ENCODE data around the gene ZDHHC7.

The ZDHHC7 gene

DNA sequence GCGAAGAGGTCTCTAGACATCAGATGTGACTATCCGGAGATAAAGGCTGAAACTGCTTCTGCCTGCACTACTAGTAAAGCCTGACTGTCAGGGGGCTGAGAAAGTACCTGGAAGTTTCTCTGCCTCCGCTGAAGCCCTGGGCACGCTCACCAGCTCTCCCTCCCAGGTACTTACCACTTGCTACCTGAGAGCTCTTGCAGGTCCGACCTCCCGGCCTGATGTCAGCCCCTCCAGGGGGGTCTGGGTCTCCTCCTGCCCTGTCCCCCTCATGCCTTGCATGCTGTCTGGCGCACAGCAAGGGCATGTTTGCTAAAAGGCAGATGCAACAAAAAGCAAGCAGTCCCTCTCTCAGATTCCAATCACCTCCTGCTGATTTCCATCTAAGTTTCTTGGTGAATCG, 17.4 kb downstream of the ZDHHC7 start:
- DNase-seq (ENCODE audit: low spot score): no peak

DNA sequence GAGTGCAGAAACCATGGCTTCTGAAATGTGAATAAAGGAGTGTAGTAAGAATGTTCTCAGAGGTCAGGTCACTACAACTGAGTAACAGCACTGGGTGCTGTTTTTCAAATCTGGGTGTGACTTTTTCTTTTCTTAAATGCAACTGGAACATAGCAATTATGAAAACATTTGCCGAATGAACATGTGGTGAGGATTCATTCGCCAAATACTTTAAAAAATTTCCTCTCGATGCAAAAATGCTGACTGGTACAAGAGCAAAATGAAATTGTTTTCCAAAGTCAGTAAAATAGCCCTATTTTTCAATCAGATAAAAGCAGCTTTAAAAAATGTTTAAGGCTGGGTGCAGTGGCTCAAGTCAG, 18.6 kb downstream of the ZDHHC7 start:
- no peak for DNase-seq (ENCODE audit: low spot score)

DNA sequence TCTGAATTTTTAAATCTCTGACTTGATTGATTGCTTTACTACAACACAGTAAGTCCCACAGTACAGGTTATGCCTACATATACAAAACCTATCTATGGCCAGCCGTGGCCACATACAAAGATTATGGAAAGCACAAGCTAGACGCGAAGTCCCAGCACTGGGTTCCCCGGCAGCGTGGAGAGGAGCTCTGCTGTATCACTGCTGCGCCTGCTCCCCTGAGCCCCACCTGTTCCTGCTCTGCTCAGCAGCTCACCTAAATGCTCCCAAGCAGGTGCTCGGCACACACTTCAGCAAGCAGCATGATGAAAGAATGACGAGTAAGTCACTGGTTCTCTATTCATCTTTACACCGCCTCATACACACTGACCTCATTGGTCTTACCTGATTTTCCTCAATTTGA, 20.6 kb downstream of the ZDHHC7 start:
- DNase-seq (ENCODE audit: low spot score): peak; percentile 59

DNA sequence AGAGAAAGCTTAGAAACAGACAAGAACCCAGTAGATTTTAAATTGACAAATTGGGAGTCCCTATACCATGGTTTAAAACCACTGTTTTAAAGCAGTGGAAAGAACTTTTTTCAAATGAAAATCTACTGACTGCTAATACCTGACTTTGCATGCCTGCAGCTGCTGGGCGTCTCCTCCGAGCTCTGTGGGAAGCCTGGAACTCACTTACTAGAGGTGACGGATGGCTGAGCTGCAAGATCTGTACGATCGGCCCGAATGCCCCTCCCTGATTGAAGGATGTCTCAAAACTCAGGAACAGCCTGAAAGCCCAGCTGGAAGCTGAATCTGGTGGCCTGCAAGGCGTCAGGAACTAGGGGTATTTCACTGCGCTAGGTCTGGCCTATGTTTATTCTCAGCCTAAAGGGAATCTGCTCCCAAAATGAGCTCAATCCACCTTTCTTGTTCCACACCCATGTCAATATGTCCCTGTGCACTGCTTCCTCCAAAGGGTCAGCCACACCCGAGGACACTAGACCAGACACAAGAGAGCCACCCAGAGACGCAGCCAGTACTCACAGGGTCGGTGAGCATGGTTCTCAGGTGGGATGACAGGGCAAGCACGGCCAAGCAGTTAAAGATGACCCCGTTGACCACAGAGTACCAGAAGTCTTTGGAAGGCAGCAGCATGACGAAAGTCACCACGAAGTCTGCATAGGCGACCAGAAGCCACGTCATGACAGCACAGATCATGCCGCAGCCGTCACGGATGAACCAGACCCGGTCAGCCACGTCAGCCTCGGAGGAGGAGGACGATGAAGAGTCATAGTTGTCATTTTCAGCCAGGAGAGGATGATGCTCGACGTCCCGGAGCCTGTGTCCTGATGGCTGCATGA, 21.4 kb downstream of the ZDHHC7 start:
- DNase-seq (ENCODE audit: low spot score): no peak

DNA sequence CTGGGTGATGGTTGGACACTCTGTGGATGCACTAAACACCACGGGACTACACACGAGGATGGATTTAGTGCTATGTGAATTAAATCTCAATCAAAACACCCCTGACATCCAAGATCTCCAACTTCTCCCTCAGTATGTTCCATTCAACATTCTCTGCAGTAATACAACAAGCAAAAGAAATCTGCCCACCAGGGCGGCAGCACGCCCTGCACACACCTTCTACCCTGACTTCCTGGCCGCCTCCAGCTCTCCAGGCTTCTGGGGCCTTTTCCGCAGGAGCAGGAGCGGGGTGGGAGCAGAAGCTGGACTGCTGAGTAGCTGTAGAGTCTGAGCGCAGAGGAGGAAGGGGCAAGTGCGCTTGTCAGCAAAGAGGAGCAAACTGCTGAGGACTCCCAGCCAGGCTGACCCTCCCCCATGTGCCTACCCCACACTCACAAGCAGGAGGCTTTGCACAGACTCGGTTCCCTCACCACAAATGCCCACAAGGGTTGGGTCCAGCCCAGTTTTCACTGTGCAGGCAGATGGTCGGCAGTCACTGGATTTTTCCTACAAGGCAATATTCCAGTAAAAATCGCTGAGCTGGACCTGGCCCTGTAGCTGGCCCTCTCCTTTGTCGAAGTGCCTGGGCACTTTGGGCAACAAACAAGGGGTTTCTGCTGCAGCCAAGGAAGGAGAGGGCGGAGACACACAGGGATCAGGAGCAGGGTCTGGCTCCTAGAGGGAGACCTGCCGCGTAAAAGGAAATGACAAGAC, 22.8 kb downstream of the ZDHHC7 start:
- peak; percentile 95 for DNase-seq (ENCODE audit: low spot score)

DNA sequence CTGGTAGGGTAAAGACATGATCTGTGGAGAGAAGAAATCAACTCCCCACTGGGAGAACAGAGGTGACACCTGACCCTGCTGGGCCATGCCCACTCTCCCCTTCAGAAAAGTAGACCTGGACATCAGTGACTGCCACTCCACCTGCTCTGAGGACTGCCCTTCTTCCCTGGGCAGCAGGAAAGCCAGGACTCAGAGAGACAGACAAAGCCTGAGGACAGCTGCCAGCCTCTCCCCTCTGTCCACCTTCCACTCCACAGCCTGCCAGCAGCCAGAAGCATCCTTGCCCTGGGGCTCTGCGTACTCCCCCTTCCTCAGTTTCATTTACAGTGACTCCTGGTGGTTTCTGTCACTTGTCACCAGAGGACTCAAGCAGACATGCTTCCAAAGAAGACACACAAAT, 24.5 kb downstream of the ZDHHC7 start:
- no peak for DNase-seq (ENCODE audit: low spot score)

DNA sequence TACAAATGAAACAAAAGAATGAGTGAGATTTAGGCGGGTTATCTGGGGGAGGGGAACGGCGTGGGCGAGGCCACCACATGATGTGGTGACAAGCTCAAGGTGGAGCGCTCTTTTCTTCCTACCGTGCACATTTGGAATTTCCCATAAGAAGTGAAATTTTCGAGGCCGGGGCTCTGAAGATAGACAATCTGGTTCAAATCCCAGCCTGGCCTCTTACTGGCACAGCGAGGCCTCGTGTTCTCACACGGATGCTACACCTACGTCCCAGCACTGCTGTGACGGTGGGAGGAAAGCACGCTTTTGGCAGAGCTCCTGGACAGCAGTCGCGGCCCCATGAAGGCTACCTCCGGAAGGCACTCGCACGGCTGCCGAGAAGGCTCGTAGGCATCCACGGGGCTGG, 25.2 kb downstream of the ZDHHC7 start:
- no peak for DNase-seq (ENCODE audit: low spot score)

DNA sequence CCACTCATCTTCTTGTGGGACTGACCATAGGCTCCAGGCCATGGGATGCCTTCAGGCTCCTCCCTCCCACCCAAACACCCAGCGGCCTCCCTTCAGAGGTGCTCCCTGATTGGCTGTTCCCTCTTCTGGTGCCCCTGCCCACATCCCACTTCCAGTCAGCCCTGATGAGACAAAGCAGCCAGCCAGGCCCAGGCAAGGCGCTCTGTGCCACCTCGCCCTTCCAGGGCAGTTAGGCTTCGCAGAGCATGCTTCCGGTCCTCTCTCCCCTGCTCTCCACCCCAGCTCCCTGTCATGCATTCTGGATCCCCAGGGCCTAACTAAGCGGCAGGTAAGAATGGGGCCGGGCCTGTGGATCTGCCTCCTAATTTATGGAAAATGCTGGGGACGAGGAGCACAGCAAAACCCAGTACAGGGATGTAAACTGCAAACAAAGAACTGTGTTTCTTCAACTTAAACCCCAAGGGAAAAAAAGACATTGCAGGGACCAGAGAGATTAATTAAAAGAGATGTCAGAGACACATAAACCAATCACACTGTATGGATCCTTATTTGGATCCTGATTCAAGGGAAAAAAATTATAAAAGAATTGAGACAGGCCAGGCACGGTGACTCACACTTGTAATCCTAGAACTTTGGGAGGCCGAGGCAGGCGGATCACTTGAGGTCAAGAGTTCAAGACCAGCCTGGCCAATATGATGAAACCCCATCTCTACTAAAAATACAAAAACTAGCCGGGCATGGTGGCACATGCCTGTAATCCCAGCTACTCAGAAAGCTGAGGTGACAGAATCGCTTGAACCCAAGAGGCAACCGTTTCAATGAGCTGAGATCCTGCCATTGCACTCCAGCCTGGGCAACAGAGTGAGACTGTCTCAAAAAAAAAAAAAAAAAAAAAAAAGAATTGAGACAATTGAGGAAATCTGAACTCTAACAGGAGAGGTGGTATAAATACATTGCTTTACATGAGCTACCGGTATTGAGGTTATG, 26.0 kb downstream of the ZDHHC7 start:
- DNase-seq (ENCODE audit: low spot score): no peak

DNA sequence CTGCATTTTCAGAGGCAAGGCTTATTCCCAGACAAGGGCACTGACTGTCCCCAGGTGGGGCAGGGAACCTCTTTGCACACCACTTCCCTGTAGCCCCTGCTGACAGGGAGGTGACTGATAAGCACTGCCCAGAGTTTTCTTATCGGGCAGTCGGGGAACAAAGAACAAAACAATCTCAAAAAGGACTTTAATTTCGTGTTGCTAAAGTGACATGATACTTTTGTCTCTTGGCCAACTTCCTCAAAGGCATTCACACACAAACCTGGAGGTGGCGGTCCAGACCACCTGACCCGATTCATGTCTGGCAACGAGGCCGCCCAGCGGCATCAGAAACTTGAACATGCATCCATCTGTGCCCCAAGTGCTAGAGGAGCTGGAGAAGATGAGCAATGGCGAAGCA, 28.9 kb downstream of the ZDHHC7 start:
- peak; percentile 78 for DNase-seq (ENCODE audit: low spot score)

DNA sequence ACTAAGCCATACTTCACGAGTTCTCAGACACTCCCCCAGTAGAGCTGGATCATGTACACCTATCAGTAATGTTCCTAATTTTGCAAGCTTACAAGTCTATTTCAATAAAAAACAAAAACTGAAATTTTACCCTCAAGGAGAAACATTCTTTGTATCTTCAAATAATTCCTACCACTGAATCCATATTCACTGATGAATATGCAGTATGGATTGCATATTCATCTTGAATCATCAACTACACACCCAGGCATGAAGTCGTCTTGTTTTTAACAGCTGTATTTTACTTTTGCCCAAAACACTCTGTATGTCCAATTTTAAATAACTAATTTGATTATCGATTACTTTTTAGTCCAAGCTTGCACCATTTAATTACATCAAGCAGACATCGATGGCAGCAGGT, 31.8 kb downstream of the ZDHHC7 start:
- DNase-seq (ENCODE audit: low spot score): no peak

DNA sequence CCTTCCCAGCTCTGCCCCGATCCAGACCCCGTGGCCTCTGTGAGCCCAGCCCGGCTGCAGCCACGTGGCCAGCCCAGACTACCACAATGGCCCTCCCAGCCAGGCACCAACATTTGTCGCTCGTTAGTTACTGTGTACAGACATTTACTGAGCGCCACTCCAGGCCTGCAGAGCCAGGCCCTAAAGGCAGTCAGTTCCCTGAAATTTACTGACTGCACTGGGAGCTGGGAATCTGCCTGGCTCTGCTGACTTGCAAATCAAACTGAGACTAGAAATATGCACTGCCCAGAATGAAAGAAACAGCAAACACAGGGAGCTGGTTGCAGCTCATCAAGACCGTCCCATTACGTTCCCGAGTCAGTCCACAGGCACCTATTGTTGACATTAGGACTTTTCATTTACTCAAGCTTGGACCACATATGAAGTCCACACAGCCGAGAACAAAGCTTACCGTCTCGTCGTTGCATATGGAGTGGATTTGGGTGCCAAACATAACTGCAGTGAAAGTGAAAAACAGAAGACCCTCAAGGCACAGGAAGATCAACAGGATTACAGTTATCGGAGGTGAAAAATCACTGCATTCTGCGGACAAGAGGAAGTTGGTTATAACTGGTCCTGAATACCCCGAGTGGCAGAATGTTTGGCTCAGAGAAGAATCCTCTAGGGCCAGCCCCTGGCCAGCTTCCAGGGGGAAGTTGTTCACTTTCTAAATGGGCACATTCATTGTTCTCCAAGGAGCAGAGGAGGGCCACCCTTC, 34.5 kb downstream of the ZDHHC7 start:
- no peak for DNase-seq (ENCODE audit: low spot score)

DNA sequence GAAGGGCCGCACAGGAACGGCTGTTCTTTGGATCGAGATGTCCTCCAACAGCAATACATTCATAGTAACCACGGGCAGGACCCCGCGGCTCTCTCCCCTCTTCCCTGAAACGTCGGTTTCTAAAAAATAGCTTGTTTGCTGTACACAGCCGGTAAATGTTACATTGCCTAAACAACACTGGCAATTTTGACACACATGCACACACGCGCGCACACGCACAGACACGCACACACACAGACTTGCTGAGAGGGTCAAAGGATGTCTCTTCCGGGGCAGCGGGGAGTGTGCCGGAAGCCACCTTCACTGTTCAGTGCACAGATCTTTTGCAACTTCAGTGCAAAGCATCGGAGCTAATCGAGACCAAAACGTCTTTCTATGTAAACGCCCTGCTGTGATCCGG, 35.8 kb downstream of the ZDHHC7 start:
- no peak for DNase-seq (ENCODE audit: low spot score)

DNA sequence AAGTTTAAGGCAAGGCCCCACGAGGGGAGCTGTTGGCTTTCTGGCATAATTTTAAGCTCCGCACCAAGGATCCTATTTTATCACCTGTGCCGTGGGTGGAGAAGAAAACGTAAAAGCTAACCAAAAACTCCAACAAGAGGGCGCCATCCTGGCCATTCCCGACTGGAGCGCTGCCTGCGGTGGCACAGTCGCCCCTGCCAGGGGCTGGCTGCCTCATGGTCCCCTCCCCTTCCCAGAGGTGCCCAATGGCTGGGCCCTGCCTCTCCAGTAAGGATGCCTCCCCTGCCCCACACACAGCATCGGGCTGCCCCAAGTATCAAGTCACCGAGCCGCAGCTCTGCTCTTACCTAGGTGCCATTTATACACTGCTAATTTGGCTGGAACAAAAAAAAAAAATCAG, 36.3 kb downstream of the ZDHHC7 start:
- no peak for DNase-seq (ENCODE audit: low spot score)

DNA sequence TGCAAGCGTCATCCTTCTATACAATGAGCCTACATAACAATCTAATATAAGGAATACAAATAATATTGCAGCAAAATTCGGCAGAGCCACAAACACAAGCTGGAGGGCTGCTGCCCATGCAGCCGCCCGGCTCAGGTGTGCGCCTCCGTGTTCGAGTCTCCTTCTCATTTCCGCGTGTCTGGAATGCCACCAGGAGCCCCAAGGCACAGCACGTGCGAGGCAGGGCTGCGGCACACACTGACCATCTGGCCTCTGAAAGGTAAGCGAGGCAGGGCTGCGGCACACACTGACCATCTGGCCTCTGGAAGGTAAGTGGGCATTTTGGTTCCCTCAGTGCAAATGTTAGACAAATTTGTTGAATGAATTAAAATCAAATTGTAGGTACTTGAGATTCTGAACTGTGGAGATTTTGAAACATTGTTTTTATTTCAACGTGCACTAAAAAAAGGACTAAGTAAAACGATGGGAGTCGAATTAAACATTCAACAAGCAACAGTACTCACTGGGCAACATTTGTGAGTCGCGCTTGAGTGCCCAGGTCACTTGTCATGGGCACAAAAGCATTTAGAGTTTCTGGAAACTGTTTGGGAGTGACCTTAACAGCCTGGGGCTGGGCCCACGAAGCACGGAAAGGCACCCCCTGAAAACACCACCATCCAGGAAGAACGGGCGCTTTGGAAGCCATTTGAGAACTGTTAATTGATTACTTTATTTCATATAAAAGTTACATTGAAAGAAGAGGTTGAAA, 37.4 kb downstream of the ZDHHC7 start:
- peak; percentile 67 for DNase-seq (ENCODE audit: low spot score)

DNA sequence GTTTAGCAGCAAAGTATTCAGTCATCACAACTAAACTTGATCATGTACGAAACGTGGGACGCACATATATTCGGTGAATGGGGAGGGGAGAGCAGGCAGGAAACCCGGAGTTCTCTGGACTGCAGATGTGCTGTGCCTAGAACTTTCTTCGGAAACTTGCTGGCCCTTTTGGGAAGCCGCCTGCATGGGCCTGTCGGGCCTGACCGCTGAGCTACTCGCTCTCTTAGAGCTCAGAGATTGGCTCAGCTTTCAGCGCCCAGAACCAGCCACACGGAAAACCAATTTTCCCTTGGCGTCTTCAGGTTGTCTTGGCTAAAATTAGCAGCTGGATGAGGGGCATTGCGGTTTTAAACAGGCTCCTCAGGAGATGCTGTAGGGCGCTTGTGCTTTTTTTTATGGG, 38.1 kb downstream of the ZDHHC7 start:
- DNase-seq (ENCODE audit: low spot score): no peak

DNA sequence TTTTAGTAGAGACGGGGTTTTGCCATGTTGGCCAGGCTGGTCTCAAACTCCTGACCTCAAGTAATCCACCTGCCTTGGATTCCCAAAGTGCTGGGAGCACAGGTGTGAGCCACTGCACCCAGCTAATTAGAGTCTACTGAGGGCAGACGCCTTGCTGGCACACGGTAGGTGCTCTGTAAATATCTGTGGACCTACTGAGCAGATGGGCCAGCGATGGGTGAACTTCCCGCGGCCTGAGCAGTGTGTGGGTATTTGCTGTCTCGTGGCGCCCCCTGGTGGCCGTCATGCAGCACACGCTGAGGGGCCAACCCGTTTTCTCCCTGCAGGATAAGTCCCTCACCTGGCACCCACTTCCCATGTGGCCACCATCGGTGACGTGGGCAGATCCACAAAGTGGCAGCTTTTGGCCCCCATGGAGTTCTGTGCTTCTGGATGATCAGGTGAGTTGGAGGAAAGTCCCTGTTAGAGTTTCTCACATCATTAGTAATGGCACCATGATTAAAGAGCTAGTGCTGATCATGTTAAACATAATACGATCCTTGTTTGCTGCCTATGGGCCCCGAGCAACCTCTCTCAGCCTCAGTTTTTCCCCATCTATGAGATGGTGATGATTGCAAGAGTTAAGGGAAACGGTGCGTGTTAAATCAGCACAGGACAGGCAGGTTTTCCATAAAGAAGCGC, 40.7 kb downstream of the ZDHHC7 start:
- peak; percentile 82 for DNase-seq (ENCODE audit: low spot score)

DNA sequence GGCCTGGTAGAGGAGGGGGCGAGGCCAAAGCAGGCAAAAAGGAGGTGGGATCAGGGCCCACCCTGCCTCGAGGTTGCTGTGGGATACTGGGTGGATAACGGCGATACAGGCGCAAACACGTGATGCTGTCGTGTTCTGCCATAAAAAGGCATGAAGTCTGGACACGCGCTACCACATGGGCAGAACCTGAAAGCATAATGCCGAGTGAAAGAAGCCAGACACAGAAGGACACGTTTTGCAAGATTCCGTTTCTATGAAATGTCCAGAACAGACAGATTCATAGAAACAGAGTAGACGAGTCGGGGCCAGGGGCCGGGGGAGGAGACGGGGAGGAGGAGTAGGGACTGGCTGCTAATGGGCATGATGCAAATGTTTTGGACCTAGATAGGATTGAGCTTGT, 43.5 kb downstream of the ZDHHC7 start:
- no peak for DNase-seq (ENCODE audit: low spot score)

DNA sequence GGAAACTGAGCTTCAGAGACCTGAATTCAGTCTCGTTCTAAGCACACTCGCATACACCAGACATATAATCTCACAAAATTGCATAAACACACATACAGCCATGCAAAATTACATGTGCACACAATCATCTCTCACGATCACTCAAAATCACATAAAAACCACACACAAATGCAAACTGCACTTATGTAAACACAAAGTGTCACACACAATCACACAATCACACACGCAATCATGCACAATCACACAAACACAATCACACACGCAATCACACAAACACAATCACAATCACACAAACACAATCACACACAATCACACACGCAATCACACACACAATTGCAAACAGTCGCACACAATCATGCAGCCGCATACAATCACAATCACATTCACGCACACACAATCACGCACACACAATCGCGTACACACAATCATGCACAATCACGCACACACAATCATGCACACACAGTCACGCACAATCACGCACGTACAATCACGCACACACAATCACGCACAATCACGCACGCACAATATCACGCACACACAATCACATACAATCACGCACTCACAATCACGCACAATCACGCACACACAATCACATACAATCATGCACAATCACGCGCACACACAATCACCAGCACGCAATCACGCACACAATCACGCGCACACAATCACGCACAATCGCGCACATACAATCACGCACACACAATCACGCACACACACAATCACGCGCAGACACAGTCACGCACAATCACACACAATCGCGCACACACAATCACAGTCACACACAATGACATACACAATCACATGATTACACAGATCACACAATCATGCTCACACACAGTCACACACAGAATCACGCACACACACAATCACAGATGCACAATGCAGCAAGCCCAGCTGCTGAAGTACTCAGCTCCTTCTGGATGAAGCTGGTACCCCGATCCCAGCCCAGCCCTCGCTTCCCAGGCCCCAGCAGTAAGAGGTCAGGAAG, 45.6 kb downstream of the ZDHHC7 start:
- no peak for DNase-seq (ENCODE audit: low spot score)
